Vagina (tissue), 2 donors: ENCODE measurements around the gene PRICKLE2. TPM values are rescaled to one million over a fixed set of nuclear protein-coding genes. Genes with fewer than 3 reads are reported as not detected.

Experiments used
- DNase-seq, 2 donors: peaks; one replicate each; pipeline ENCODE4 v3.0.0-alpha.2; 2017; ENCODE audit errors: extremely low spot score in 2 of 2
- H3K27ac ChIP-seq: fragments of 200-600 bp; sonication (generic); one replicate; pipeline ENCODE4 v1.5.1; 2019
- H3K27me3 ChIP-seq: fragments of 200-600 bp; sonication (generic); one replicate; pipeline ENCODE4 v1.5.1; 2019
- H3K36me3 ChIP-seq, 2 donors: fragments of 200-600 bp; sonication (generic); one replicate each; pipeline ENCODE4 v1.5.1; 2017 to 2019
- H3K4me1 ChIP-seq: fragments of 200-600 bp; sonication (generic); one replicate; pipeline ENCODE4 v1.5.1; 2019
- H3K4me3 ChIP-seq, 2 donors: fragments of 200-600 bp; sonication (generic); 1 replicate in 1 of 2; 2 replicates in 1 of 2; pipeline ENCODE4 v1.5.1; 2016 to 2019
- H3K9me3 ChIP-seq: fragments of 200-600 bp; sonication (generic); one replicate; pipeline ENCODE4 v1.5.1; 2019
- CTCF ChIP-seq, 3 experiments: fragments of 450-650 bp in 2 of 3; fragments of 200-600 bp in 1 of 3; sonication (generic) in 1 of 3; IDR thresholded peaks; one replicate each; pipeline ENCODE4 v1.5.1; 2017 to 2019; ENCODE audit warnings: antibody characterized with exemption in 3 of 3, mild to moderate bottlenecking in 2 of 3, moderate library complexity in 2 of 3
- POLR2A ChIP-seq, 2 donors: fragments of 450-650 bp; IDR thresholded peaks; one replicate each; pipeline ENCODE4 v1.6.1; 2017; ENCODE audit warnings: antibody characterized with exemption in 2 of 2, mild to moderate bottlenecking in 2 of 2, moderate library complexity in 2 of 2
- POLR2AphosphoS5 ChIP-seq, 2 donors: sonication (generic); formaldehyde crosslinking; IDR thresholded peaks; one replicate each; pipeline ENCODE4 v1.9.0; 2017; ENCODE audit warnings: antibody characterized with exemption in 2 of 2, mild to moderate bottlenecking in 2 of 2, low read depth in 1 of 2; ENCODE audit not compliant: insufficient read depth in 1 of 2
- intact Hi-C: fragments of 100-400 bp; cut with DNase I; formaldehyde crosslinking; loops from one replicate; pipeline ENCODE4 v1.15.1; 2023
- total RNA-seq: library from RNA; depleted of rRNA; stranded (reverse); fragments of >200 nt; gene quantifications from one replicate; pipeline ENCODE4 v1.2.3, GENCODE V29; 2016

Gene PRICKLE2
- 39.3 TPM for total RNA-seq

- Histone ChIP-seq H3K4me1 (peaks cover 72% of the 10 kb centered on the region), H3K4me3 (peak within 1 kb of the TSS; percentile 28 to 34), H3K27ac (peak within 1 kb of the TSS; percentile 81), H3K9me3 (no peaks in the 10 kb centered on the region), H3K36me3 (no peaks in the 10 kb centered on the region), H3K27me3 (no peaks in the 10 kb centered on the region)
- intact Hi-C loops = loop anchor here (5.0 kb wide), 1 partner anchor 42 kb away; no protein-coding TSS in a partner anchor
- DNase-seq = no peak
- TF ChIP-seq CTCF (IDR thresholded peaks at IDR 0.05) = no peak
- no peak for TF ChIP-seq POLR2A (IDR thresholded peaks at IDR 0.05)
- peak in 1 of 2 donors; percentile 50 for TF ChIP-seq POLR2AphosphoS5 (IDR thresholded peaks at IDR 0.05; ENCODE audit: insufficient read depth in 1 of 2, low read depth in 1 of 2)
Measured at GRCh38 chr3:64224826-64225610, at the start of gene PRICKLE2. PRICKLE2 (minus strand) TSS chr3:64225466; CDS start chr3:64198927, 26,539 bp downstream.

- Histone ChIP-seq H3K9me3 (no peaks in the 10 kb centered on the region), H3K36me3 (no peaks in the 10 kb centered on the region), H3K4me3 (no peak overlapping the region), H3K4me1 (peaks cover 5% of the 10 kb centered on the region), H3K27me3 (no peaks in the 10 kb centered on the region), H3K27ac (no peak overlapping the region)
- TF ChIP-seq CTCF (IDR thresholded peaks at IDR 0.05) = no peak
- intact Hi-C loops = no loop called here
- DNase-seq = no peak
Measured at GRCh38 chr3:64272842-64273241, 47.6 kb upstream of the PRICKLE2 start.

- H3K4me1 ChIP-seq = peaks cover 5% of the 10 kb centered on the region
- no peaks in the 10 kb centered on the region for H3K27me3 ChIP-seq
- no peak for DNase-seq
Measured at GRCh38 chr3:64272271-64272670, 47.0 kb upstream of the PRICKLE2 start.

GRCh38 chr3:64271631-64272030 lies 46.4 kb upstream of the PRICKLE2 start:
- TF ChIP-seq POLR2AphosphoS5 (IDR thresholded peaks at IDR 0.05; ENCODE audit: insufficient read depth in 1 of 2, low read depth in 1 of 2) = no peak
- no peak for TF ChIP-seq CTCF (IDR thresholded peaks at IDR 0.05)
- no peak for TF ChIP-seq POLR2A (IDR thresholded peaks at IDR 0.05)
- no peaks in the 10 kb centered on the region for H3K36me3 ChIP-seq
- no peaks in the 10 kb centered on the region for H3K9me3 ChIP-seq
- H3K27me3 ChIP-seq = no peaks in the 10 kb centered on the region
- intact Hi-C loops = no loop called here
- H3K4me3 ChIP-seq = no peak overlapping the region
- no peak overlapping the region for H3K27ac ChIP-seq
- no peak for DNase-seq
- H3K4me1 ChIP-seq = peaks cover 5% of the 10 kb centered on the region

More at GRCh38 chr3:64272271-64272670, 47.0 kb upstream of the PRICKLE2 start:
- H3K27ac ChIP-seq = no peak overlapping the region
- H3K4me3 ChIP-seq = no peak overlapping the region
- TF ChIP-seq CTCF (IDR thresholded peaks at IDR 0.05) (no peak), POLR2A (IDR thresholded peaks at IDR 0.05) (no peak), POLR2AphosphoS5 (IDR thresholded peaks at IDR 0.05; ENCODE audit: insufficient read depth in 1 of 2, low read depth in 1 of 2) (no peak)
- no peaks in the 10 kb centered on the region for H3K9me3 ChIP-seq
- intact Hi-C loops = no loop called here
- H3K36me3 ChIP-seq = no peaks in the 10 kb centered on the region

GRCh38 chr3:64270866-64271260 lies 45.6 kb upstream of the PRICKLE2 start:
- TF ChIP-seq POLR2AphosphoS5 (IDR thresholded peaks at IDR 0.05; ENCODE audit: insufficient read depth in 1 of 2, low read depth in 1 of 2) = no peak
- TF ChIP-seq POLR2A (IDR thresholded peaks at IDR 0.05) = no peak
- TF ChIP-seq CTCF (IDR thresholded peaks at IDR 0.05) = no peak
- no peak for DNase-seq
- H3K4me3 ChIP-seq = no peak overlapping the region
- no peak overlapping the region for H3K27ac ChIP-seq
- no peaks in the 10 kb centered on the region for H3K36me3 ChIP-seq
- peaks cover 6% of the 10 kb centered on the region for H3K4me1 ChIP-seq
- H3K9me3 ChIP-seq = no peaks in the 10 kb centered on the region
- intact Hi-C loops = no loop called here
- no peaks in the 10 kb centered on the region for H3K27me3 ChIP-seq
